Amniotic stem cell (primary cell): Measurements from ENCODE around the gene PRR3.
"Not testable (repeated sequence)": the region's sequence is repeated elsewhere in the genome, so short reads cannot be mapped to it uniquely, and the experiment has no call there.

Experiments used
- DNase-seq: peaks from one replicate; lab custom pipeline; 2025; lab: John Stamatoyannopoulos, UW

PRR3 gene

GRCh38 chr6:30556906-30557682 lies at the start of gene PRR3:
Gene PRR3 (plus strand): TSS chr6:30557295. CDS start chr6:30557345, 50 bp downstream.
- peak; percentile 72 for DNase-seq

GRCh38 chr6:30507849-30508827 lies 49.0 kb upstream of the PRR3 start:
- no peak for DNase-seq

GRCh38 chr6:30508890-30509736 lies 48.0 kb upstream of the PRR3 start:
- DNase-seq, result no peak

- DNase-seq, result no peak
Observed at GRCh38 chr6:30510419-30511168, 46.5 kb upstream of the PRR3 start.

- DNase-seq, result no peak
Observed at GRCh38 chr6:30511169-30511546, 45.9 kb upstream of the PRR3 start.

GRCh38 chr6:30513451-30513850 lies 43.6 kb upstream of the PRR3 start:
- DNase-seq, result no peak

GRCh38 chr6:30515106-30515505 lies 42.0 kb upstream of the PRR3 start:
- no peak for DNase-seq

GRCh38 chr6:30515944-30516753 lies 40.9 kb upstream of the PRR3 start:
- peak; percentile 78 for DNase-seq

- DNase-seq, result not testable (repeated sequence)
Observed at GRCh38 chr6:30516754-30517076, 40.4 kb upstream of the PRR3 start.

- DNase-seq, result not testable (repeated sequence)
Observed at GRCh38 chr6:30517767-30518504, 39.2 kb upstream of the PRR3 start.

GRCh38 chr6:30518505-30519145 lies 38.5 kb upstream of the PRR3 start:
- DNase-seq, result not testable (repeated sequence)

- no peak for DNase-seq
Observed at GRCh38 chr6:30520522-30520921, 36.6 kb upstream of the PRR3 start.

- DNase-seq, result not testable (repeated sequence)
Observed at GRCh38 chr6:30521082-30521481, 36.0 kb upstream of the PRR3 start.

GRCh38 chr6:30521952-30522351 lies 35.1 kb upstream of the PRR3 start:
- not testable (repeated sequence) for DNase-seq

GRCh38 chr6:30526444-30526843 lies 30.7 kb upstream of the PRR3 start:
- DNase-seq, result not testable (repeated sequence)

- DNase-seq, result not testable (repeated sequence)
Observed at GRCh38 chr6:30529349-30529875, 27.7 kb upstream of the PRR3 start.

GRCh38 chr6:30530014-30530413 lies 27.1 kb upstream of the PRR3 start:
- DNase-seq, result no peak

GRCh38 chr6:30533460-30534294 lies 23.4 kb upstream of the PRR3 start:
- DNase-seq, result no peak
